GM23248 (cell line): ENCODE measurements around the gene RAD51B. TPM values are rescaled to one million over a fixed set of nuclear protein-coding genes. Genes with fewer than 3 reads are reported as not detected.

Experiments
- DNase-seq: peaks from one replicate; pipeline ENCODE4 v3.0.0-alpha.2; 2015
- H2AFZ ChIP-seq: fragments of 200-600 bp; sonication (generic); 2 replicates; pipeline ENCODE4 v1.6.1; 2016; ENCODE audit warnings: antibody characterized with exemption
- H3F3A ChIP-seq: fragments of 200-600 bp; sonication (generic); 2 replicates; pipeline ENCODE4 v1.6.1; 2016; ENCODE audit warnings: mild to moderate bottlenecking, antibody characterized with exemption, mixed run types; ENCODE audit not compliant: insufficient read depth
- H3K27ac ChIP-seq: fragments of 200-600 bp; sonication (generic); 2 replicates; pipeline ENCODE4 v1.5.1; 2016; ENCODE audit warnings: mild to moderate bottlenecking
- H3K27me3 ChIP-seq: fragments of 200-600 bp; sonication (generic); replicated peaks from 2 replicates; pipeline ENCODE4 v1.6.1; 2016; ENCODE audit warnings: mild to moderate bottlenecking; ENCODE audit not compliant: insufficient read depth
- H3K36me3 ChIP-seq: fragments of 200-600 bp; sonication (generic); 2 replicates; pipeline ENCODE4 v1.6.1; 2016; ENCODE audit warnings: low read depth, mild to moderate bottlenecking
- H3K4me1 ChIP-seq: fragments of 200-600 bp; sonication (generic); 2 replicates; pipeline ENCODE4 v1.6.1; 2016; ENCODE audit warnings: mild to moderate bottlenecking; ENCODE audit not compliant: insufficient read depth
- H3K4me2 ChIP-seq: fragments of 200-600 bp; sonication (generic); one replicate; pipeline ENCODE4 v1.6.1; 2016; ENCODE audit warnings: mild to moderate bottlenecking; ENCODE audit not compliant: unreplicated experiment
- H3K4me3 ChIP-seq: fragments of 200-600 bp; sonication (generic); 2 replicates; pipeline ENCODE4 v1.5.1; 2016; ENCODE audit warnings: mild to moderate bottlenecking
- H3K79me2 ChIP-seq: fragments of 200-600 bp; sonication (generic); 2 replicates; pipeline ENCODE4 v1.6.1; 2016; ENCODE audit warnings: mild to moderate bottlenecking; ENCODE audit not compliant: insufficient read depth
- H3K9ac ChIP-seq: fragments of 200-600 bp; sonication (generic); 2 replicates; pipeline ENCODE4 v1.6.1; 2016; ENCODE audit warnings: mild to moderate bottlenecking
- H3K9me2 ChIP-seq: fragments of 200-600 bp; sonication (generic); 2 replicates; pipeline ENCODE4 v1.6.1; 2016; ENCODE audit warnings: mixed run types, mild to moderate bottlenecking, moderate library complexity; ENCODE audit not compliant: insufficient read depth
- H3K9me3 ChIP-seq: fragments of 200-600 bp; sonication (generic); one replicate; pipeline ENCODE4 v1.6.1; 2017; ENCODE audit warnings: low read depth
- H4K20me1 ChIP-seq: fragments of 200-600 bp; sonication (generic); 2 replicates; pipeline ENCODE4 v1.6.0; 2016; ENCODE audit not compliant: insufficient read depth
- EZH2 ChIP-seq: fragments of 200-600 bp; sonication (generic); IDR thresholded peaks from 2 replicates; pipeline ENCODE4 v1.6.1; 2018; ENCODE audit warnings: antibody characterized with exemption, mild to moderate bottlenecking; ENCODE audit not compliant: insufficient read depth, poor library complexity, severe bottlenecking
- EZH2phosphoT487 ChIP-seq: fragments of 200-600 bp; sonication (generic); IDR thresholded peaks from 2 replicates; pipeline ENCODE4 v1.6.1; 2018; ENCODE audit warnings: antibody characterized with exemption, moderate library complexity, mild to moderate bottlenecking, low read depth; ENCODE audit not compliant: insufficient read depth
- WGBS, 2 experiments: methylation state at CpG; one replicate each; pipeline ENCODE4 v1.1.6; 2015 to 2017; ENCODE audit warnings: low lambda C conversion rate in 2 of 2, low coverage in 1 of 2; ENCODE audit errors: missing lambda C conversion rate in 2 of 2; 5-methylcytosine and 5-hydroxymethylcytosine counted together
- in situ Hi-C: fragments of 300-500 bp; cut with MboI; formaldehyde crosslinking; loops from 2 replicates; pipeline ENCODE4 v1.15.0; 2020
- polyA plus RNA-seq: library from polyadenylated mRNA; unstranded; fragments of >200 nt; fragmentation: Nextera tagmentation; extraction: Ambion mirVana; gene quantifications from 2 replicates; pipeline ENCODE4 v1.2.1, GENCODE V29; 2016
- total RNA-seq: library from RNA; depleted of rRNA; stranded (reverse); fragments of >200 nt; shearing (Covaris generic); gene quantifications from 2 replicates; pipeline ENCODE4 v1.2.3, GENCODE V29; 2014

The RAD51B gene
- total and polyA plus RNA-seq, 2 experiments from 2014 or later = 4.0 to 8.8 TPM

DNA sequence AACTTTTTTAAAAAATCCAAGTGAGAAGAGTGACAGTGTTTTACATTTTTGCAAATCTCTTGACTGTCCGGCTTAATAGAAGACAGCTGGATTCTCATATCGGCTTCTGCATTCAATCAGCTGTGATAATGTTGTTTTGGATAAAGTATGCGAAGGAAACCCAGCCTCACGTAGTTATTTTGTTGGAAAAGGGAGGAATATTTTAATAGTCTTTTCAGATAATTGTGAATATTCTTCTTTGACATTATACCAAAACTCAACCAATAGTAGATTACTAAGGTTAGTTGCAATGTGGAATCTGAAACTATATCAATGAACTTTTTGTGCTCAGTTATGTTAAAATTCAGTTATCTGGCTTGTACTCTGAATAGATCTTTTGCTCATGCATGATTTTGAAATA, 696.8 kb downstream of the RAD51B start:
- Histone ChIP-seq H3K79me2 (no peaks in the 10 kb centered on the region), H2AFZ (no peak overlapping the region), H3K9ac (no peak overlapping the region), H3K9me3 (no peaks in the 10 kb centered on the region), H3K4me3 (no peak overlapping the region), H3K27ac (no peak overlapping the region), H3K27me3 (no peaks in the 10 kb centered on the region), H3K36me3 (no peaks in the 10 kb centered on the region), H3F3A (peaks cover 9% of the 10 kb centered on the region; the same call in 1 of the 2 replicates), H4K20me1 (no peaks in the 10 kb centered on the region), H3K4me1 (peaks cover 29% of the 10 kb centered on the region), H3K9me2 (no peaks in the 10 kb centered on the region), H3K4me2 (no peak overlapping the region)
- 61 to 68% methylated on average over 4 of the region's 4 CpGs for WGBS, 2 experiments
- TF ChIP-seq EZH2 (no peak), EZH2phosphoT487 (no peak)
- in situ Hi-C loops = no loop called here
- DNase-seq = no peak

DNA sequence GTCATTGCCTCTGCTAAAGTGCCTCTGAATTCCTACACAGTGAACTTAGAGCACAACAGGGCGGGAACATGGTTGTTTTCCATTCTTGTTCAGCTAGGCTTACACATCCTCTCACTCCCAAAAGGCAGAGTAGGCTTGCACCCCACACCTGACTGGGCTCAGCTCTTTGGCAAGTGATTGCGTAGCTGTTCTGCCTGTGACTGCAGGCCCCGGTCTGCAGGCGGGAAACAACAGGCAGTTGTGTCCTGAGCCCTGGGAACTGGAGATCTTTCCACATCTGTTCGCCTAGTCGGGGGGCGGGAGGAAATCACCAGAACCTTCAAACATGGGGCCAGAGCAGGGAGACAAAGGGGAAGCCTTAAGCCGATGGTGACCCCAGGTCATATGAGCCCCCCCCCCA, 698.6 kb downstream of the RAD51B start:
- no peaks in the 10 kb centered on the region for H3K9me2 ChIP-seq
- peaks cover 16% of the 10 kb centered on the region; the same call in 1 of the 2 replicates for H3F3A ChIP-seq
- peaks cover 20% of the 10 kb centered on the region for H3K4me1 ChIP-seq
- no peak overlapping the region for H3K27ac ChIP-seq
- no peak overlapping the region for H2AFZ ChIP-seq
- H3K79me2 ChIP-seq = no peaks in the 10 kb centered on the region
- H4K20me1 ChIP-seq = no peaks in the 10 kb centered on the region
- no peaks in the 10 kb centered on the region for H3K27me3 ChIP-seq
- no peaks in the 10 kb centered on the region for H3K36me3 ChIP-seq
- no peak overlapping the region for H3K9ac ChIP-seq
- in situ Hi-C loops = no loop called here
- H3K4me3 ChIP-seq = no peak overlapping the region
- no peaks in the 10 kb centered on the region for H3K9me3 ChIP-seq
- DNase-seq = no peak
- no peak for TF ChIP-seq EZH2phosphoT487
- no peak for TF ChIP-seq EZH2
- no peak overlapping the region for H3K4me2 ChIP-seq
- WGBS, 2 experiments = 97 to 98% methylated on average over 7 to 8 of the region's 8 CpGs

DNA sequence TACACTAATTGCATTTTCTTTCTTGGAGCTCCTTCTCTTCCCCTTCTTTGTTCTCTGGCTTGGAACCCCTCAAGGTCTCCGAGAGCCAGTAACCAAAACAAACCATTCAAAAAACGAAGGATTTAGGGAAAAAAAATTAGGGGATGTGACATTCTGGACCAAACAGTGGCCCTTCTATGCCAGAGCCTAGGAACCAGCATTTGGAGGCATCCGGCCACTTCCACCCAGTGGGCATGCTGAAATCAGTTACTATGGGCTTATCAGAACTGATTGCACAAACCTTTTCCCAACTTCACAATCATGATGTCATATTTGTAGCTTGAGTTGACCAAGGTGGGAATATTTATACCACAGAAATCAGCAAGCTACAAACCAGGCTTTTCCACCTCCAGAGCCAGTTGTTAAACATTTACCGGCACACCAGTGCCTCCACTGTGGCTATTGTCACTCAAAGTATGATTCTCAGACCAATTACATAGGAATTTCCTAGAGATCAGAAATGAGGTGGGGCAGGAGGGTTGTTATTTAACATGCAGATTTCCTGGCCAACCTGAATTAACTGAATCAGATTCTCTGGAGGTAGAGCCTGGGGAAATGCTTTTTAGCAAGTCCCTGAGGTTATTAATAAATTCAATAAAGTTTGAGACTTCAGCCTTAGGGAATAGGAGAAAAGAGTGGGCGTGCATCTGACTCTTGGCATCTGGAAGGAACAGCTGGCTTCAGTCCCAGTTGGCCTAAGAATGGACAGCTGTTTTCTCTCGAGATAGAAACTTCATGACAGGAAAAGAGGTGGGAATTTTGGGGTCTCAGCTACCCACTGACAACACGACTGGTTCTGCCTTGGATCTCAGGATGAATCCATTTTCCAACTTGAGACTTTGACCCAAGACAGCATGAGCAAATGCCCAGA, 699.4 kb downstream of the RAD51B start:
- no peaks in the 10 kb centered on the region for H4K20me1 ChIP-seq
- 57 to 60% methylated on average over 7 of the region's 7 CpGs for whole genome bisulfite sequencing, 2 experiments
- no peak overlapping the region for H3K4me3 ChIP-seq
- in situ Hi-C loops = no loop called here
- no peak overlapping the region for H3K9ac ChIP-seq
- peak; percentile 37 for DNase-seq
- peak overlapping the region; percentile 30 for H3K4me2 ChIP-seq
- H2AFZ ChIP-seq = no peak overlapping the region
- H3K27me3 ChIP-seq = no peaks in the 10 kb centered on the region
- no peak overlapping the region for H3K27ac ChIP-seq
- no peak for TF ChIP-seq EZH2phosphoT487
- no peak for TF ChIP-seq EZH2
- H3K36me3 ChIP-seq = no peaks in the 10 kb centered on the region
- H3K79me2 ChIP-seq = no peaks in the 10 kb centered on the region
- H3K9me2 ChIP-seq = no peaks in the 10 kb centered on the region
- H3F3A ChIP-seq = peaks cover 23% of the 10 kb centered on the region
- peaks cover 25% of the 10 kb centered on the region for H3K4me1 ChIP-seq
- no peaks in the 10 kb centered on the region for H3K9me3 ChIP-seq

- Histone ChIP-seq H3K27me3 (no peaks in the 10 kb centered on the region), H4K20me1 (no peaks in the 10 kb centered on the region), H3K27ac (no peak overlapping the region), H3K79me2 (no peaks in the 10 kb centered on the region), H3K9me2 (no peaks in the 10 kb centered on the region), H3K4me1 (peaks cover 33% of the 10 kb centered on the region), H2AFZ (no peak overlapping the region), H3K36me3 (no peaks in the 10 kb centered on the region), H3F3A (peaks cover 31% of the 10 kb centered on the region), H3K4me3 (no peak overlapping the region), H3K9ac (no peak overlapping the region), H3K9me3 (no peaks in the 10 kb centered on the region), H3K4me2 (no peak overlapping the region)
- in situ Hi-C loops = loop anchor here (10.0 kb wide), 1 partner anchor 265 kb away; no protein-coding TSS in a partner anchor
- DNase-seq = no peak
- TF ChIP-seq EZH2 (no peak), EZH2phosphoT487 (no peak)
- WGBS, 2 experiments = 81 to 85% methylated on average over 5 of the region's 5 CpGs
Observed at GRCh38 chr14:68519671-68520187, 700.1 kb downstream of the RAD51B start.
